ENCODE data around the gene HOGA1.
A peak's percentile ranks its signal among the peaks of the same experiment; 100 is the strongest.

HOGA1 gene

GRCh38 chr10:97590082-97590747 lies 6.0 kb downstream of the HOGA1 start:
- Mint-ChIP-seq H3K4me1 (peaks cover 4% of the 10 kb centered on the region), H3K36me3 (ENCODE audit: low read depth) (no peaks in the 10 kb centered on the region), H3K9me3 (no peaks in the 10 kb centered on the region), H3K27ac (no peak overlapping the region), H3K27me3 (ENCODE audit: low read depth) (no peaks in the 10 kb centered on the region), H3K4me3 (no peak overlapping the region)
- TF ChIP-seq, protein P1, sequence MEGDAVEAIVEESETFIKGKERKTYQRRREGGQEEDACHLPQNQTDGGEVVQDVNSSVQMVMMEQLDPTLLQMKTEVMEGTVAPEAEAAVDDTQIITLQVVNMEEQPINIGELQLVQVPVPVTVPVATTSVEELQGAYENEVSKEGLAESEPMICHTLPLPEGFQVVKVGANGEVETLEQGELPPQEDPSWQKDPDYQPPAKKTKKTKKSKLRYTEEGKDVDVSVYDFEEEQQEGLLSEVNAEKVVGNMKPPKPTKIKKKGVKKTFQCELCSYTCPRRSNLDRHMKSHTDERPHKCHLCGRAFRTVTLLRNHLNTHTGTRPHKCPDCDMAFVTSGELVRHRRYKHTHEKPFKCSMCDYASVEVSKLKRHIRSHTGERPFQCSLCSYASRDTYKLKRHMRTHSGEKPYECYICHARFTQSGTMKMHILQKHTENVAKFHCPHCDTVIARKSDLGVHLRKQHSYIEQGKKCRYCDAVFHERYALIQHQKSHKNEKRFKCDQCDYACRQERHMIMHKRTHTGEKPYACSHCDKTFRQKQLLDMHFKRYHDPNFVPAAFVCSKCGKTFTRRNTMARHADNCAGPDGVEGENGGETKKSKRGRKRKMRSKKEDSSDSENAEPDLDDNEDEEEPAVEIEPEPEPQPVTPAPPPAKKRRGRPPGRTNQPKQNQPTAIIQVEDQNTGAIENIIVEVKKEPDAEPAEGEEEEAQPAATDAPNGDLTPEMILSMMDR (IDR thresholded peaks at IDR 0.05; ENCODE audit: unreplicated experiment in 3 of 3): no peak

DNA sequence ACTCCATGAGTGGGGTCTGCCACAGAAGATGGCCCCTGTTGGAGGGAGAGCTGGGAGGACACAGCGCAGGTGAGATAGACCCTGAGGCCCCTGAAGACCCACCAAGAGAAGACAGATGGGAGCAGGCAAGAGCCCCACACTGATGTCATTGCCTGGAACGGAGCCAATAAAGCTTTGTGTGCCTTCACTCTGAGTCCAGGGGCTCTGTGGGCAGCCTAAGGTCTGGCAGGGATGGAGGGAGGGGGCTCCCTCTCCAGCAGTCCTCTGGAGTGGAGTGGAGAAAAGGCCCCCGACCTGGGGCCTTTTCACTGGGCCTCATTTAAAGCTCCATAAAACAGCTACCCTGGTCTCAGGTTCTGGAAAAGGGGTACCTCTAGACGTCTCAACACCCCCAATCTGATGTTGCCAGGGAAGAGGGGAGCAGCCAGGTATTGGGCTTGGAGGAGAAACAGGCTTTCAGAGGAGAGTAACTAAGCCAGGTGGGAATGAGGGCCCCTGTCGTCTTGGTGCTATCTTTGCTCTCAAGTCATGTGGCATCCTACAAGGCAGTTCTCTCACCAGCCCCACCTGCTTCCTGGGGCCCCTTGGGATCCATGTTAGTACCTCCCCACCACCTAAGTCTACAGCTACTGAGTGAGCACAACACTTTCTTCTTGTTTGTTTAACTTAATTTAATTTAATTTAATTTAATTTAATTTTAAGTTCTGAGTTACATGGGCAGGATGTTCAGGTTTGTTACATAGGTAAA lies 6.7 kb downstream of the HOGA1 start:
- no peaks in the 10 kb centered on the region for H3K36me3 Mint-ChIP-seq (ENCODE audit: low read depth)
- TF ChIP-seq, protein P1 (IDR thresholded peaks at IDR 0.05; ENCODE audit: unreplicated experiment in 3 of 3): no peak
- no peaks in the 10 kb centered on the region for H3K4me1 Mint-ChIP-seq
- H3K27ac Mint-ChIP-seq: no peak overlapping the region
- H3K9me3 Mint-ChIP-seq: no peaks in the 10 kb centered on the region
- H3K4me3 Mint-ChIP-seq: no peak overlapping the region
- H3K27me3 Mint-ChIP-seq (ENCODE audit: low read depth): no peaks in the 10 kb centered on the region

DNA sequence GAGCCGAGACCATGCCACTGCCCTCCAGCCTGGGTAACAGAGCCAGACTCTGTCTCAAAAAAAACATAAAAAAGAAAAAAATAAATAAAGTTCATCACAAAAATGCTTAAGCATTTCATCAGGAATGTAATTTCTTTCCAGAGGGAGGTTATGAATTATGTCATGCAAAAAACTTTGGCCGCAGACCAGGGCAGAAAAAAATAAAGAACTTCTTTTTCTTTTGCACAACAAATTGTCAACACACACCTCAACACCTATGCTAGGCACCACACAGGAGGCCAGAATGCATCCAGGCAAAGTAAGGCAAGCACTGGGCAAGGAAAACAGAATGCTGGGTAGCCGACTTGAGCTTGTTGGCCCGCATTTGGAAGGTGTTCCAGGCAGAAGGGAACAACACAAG lies 9.2 kb downstream of the HOGA1 start:
- TF ChIP-seq, protein P1 (IDR thresholded peaks at IDR 0.05; ENCODE audit: unreplicated experiment in 3 of 3): no peak
- Mint-ChIP-seq H3K4me1 (no peaks in the 10 kb centered on the region), H3K36me3 (ENCODE audit: low read depth) (no peaks in the 10 kb centered on the region), H3K9me3 (no peaks in the 10 kb centered on the region), H3K27me3 (ENCODE audit: low read depth) (no peaks in the 10 kb centered on the region), H3K4me3 (no peak overlapping the region), H3K27ac (peak overlapping the region in 2 of 3 experiments; percentile 44 to 54)

DNA sequence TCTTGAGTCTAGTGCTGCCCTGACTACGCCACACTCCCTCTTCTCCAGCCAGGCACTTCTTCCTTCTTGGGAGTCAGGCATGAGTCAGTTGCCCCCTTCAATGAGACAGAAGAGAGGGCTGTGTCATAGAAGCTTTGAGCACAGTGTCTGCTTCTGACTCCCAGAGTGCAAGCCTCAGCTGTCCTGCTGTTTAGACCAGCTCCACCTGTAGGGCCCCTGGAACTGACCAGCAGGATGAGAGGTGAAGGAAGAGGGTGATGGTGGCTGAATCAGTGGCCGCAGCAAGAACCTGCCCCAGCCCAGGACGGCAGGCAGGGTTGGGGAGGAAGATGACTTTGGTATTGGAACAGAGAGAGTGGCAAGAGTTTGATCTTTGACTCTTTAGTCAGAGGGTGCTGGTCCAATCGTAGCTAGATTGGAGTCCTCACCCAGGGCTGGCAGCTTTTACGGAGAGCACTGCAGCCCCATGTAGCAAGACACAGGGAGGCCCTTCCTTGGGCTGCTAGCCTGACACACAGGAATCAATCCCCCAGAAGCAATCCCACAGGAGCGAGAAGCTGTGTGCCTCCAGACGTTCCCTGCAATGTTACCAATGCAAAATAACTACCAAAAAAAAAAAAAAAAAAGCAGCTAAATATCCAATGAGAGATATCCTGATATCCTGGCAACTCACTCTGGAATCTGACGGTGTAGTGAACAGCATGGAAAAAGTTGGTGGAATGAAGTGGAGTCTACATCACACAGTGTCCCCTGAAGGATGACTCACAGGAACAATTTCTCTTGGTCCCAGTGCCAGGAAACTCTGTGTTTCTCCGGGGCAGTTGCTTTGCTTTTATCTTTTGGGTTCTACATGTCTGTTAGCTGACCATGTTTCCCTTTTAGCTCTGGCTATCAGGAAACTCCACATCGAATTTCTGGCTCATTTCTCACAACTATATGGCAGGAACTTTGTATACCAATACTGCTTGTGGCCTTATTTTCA lies 12.2 kb downstream of the HOGA1 start:
- H3K27ac Mint-ChIP-seq: no peak overlapping the region
- H3K4me1 Mint-ChIP-seq: peaks cover 4% of the 10 kb centered on the region
- TF ChIP-seq, protein P1 (IDR thresholded peaks at IDR 0.05; ENCODE audit: unreplicated experiment in 3 of 3): no peak
- no peak overlapping the region for H3K4me3 Mint-ChIP-seq
- H3K36me3 Mint-ChIP-seq (ENCODE audit: low read depth): no peaks in the 10 kb centered on the region
- peaks cover 2% of the 10 kb centered on the region for H3K27me3 Mint-ChIP-seq (ENCODE audit: low read depth)
- no peaks in the 10 kb centered on the region for H3K9me3 Mint-ChIP-seq

DNA sequence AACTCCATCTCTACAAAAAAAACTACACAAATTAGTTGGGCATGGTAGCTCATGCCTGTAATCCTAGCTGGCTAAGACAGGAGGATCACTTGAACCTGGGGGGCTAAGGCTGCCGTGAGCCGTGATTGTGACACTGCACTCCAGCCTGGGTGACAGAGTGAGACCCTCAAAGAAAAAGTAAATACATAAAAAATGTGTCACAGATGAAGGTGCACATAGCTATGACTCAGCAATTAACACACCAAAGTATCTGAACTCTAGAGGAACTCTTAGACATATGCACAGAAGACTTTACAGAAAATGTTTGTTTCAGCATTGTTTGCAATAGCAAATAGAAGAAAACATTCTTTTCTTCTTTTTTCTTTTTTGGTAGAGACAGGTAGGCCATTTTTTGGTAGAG lies 13.6 kb downstream of the HOGA1 start:
- H3K36me3 Mint-ChIP-seq (ENCODE audit: low read depth): no peaks in the 10 kb centered on the region
- no peak overlapping the region for H3K4me3 Mint-ChIP-seq
- no peak overlapping the region for H3K27ac Mint-ChIP-seq
- peaks cover 4% of the 10 kb centered on the region for H3K4me1 Mint-ChIP-seq
- no peaks in the 10 kb centered on the region for H3K9me3 Mint-ChIP-seq
- peaks cover 5% of the 10 kb centered on the region for H3K27me3 Mint-ChIP-seq (ENCODE audit: low read depth)
- TF ChIP-seq, protein P1 (IDR thresholded peaks at IDR 0.05; ENCODE audit: unreplicated experiment in 3 of 3): no peak
